GM12864 (cell line): ENCODE results near the gene SMCO4.

Experiments used
- DNase-seq: peaks from one replicate; pipeline ENCODE4 v3.0.0-alpha.2; 2011; ENCODE audit warnings: low read depth
- H3K4me3 ChIP-seq: 2 replicates; pipeline ENCODE4 v1.5.1; 2011; ENCODE audit warnings: mild to moderate bottlenecking, low read depth, low read length, control low read depth
- CTCF ChIP-seq: IDR thresholded peaks from 2 replicates; pipeline ENCODE4 v1.5.1; 2011; ENCODE audit warnings: low read depth, mild to moderate bottlenecking, moderate library complexity, low read length, control low read depth, inconsistent platforms; ENCODE audit errors: missing control alignments

SMCO4 gene

GRCh38 chr11:93485983-93486382 is 57.2 kb downstream of the SMCO4 start:
- H3K4me3 ChIP-seq = no peak overlapping the region
- DNase-seq = no peak
- no peak for TF ChIP-seq CTCF

GRCh38 chr11:93484716-93485115 is 58.5 kb downstream of the SMCO4 start:
- no peak overlapping the region for H3K4me3 ChIP-seq
- no peak for TF ChIP-seq CTCF
- DNase-seq = no peak

- TF ChIP-seq CTCF = no peak
- DNase-seq = no peak
- H3K4me3 ChIP-seq = no peak overlapping the region
Observed at GRCh38 chr11:93482556-93482955, 60.6 kb downstream of the SMCO4 start.

- TF ChIP-seq CTCF = no peak
- H3K4me3 ChIP-seq = no peak overlapping the region
- DNase-seq = no peak
Observed at GRCh38 chr11:93481696-93482095, 61.5 kb downstream of the SMCO4 start.

- no peak for DNase-seq
- TF ChIP-seq CTCF = no peak
- no peak overlapping the region for H3K4me3 ChIP-seq
Observed at GRCh38 chr11:93481279-93481678, 61.9 kb downstream of the SMCO4 start.

- DNase-seq = no peak
- H3K4me3 ChIP-seq = no peak overlapping the region
- TF ChIP-seq CTCF = no peak
Observed at GRCh38 chr11:93480756-93481155, 62.4 kb downstream of the SMCO4 start.

GRCh38 chr11:93480256-93480655 is 62.9 kb downstream of the SMCO4 start:
- no peak overlapping the region for H3K4me3 ChIP-seq
- DNase-seq = no peak
- no peak for TF ChIP-seq CTCF
